ENCODE results near the gene DARS2. TPM values are rescaled to one million over a fixed set of nuclear protein-coding genes. Genes with fewer than 3 reads are reported as not detected.

DARS2 gene
- polyA plus RNA-seq, 1 donor from 2014 or later: 4.5 TPM

GRCh38 chr1:173867141-173867752 lies 42.8 kb downstream of the DARS2 start:
- peak overlapping the region; percentile 84 for H2AFZ ChIP-seq (ENCODE audit: low read depth, low read length)
- no peaks in the 10 kb centered on the region for H4K20me1 ChIP-seq (ENCODE audit: insufficient read depth)
- no peaks in the 10 kb centered on the region for H3K27me3 ChIP-seq (ENCODE audit: insufficient read depth, low read depth, low read length)
- H3K79me2 ChIP-seq (replicated peaks; ENCODE audit: insufficient read depth, low read length): peaks cover 27% of the 10 kb centered on the region
- peak overlapping the region; percentile 90 for H3K4me2 ChIP-seq (ENCODE audit: low read length)
- TF ChIP-seq SMC3 (conservative IDR thresholded peaks at IDR 0.05; ENCODE audit: poor library complexity) (no peak), TAF1 (IDR thresholded peaks at IDR 0.05; ENCODE audit: low read depth) (no peak), EP300 (conservative IDR thresholded peaks at IDR 0.05; ENCODE audit: poor library complexity, severe bottlenecking) (no peak)
- TF ChIP-seq, protein P1, sequence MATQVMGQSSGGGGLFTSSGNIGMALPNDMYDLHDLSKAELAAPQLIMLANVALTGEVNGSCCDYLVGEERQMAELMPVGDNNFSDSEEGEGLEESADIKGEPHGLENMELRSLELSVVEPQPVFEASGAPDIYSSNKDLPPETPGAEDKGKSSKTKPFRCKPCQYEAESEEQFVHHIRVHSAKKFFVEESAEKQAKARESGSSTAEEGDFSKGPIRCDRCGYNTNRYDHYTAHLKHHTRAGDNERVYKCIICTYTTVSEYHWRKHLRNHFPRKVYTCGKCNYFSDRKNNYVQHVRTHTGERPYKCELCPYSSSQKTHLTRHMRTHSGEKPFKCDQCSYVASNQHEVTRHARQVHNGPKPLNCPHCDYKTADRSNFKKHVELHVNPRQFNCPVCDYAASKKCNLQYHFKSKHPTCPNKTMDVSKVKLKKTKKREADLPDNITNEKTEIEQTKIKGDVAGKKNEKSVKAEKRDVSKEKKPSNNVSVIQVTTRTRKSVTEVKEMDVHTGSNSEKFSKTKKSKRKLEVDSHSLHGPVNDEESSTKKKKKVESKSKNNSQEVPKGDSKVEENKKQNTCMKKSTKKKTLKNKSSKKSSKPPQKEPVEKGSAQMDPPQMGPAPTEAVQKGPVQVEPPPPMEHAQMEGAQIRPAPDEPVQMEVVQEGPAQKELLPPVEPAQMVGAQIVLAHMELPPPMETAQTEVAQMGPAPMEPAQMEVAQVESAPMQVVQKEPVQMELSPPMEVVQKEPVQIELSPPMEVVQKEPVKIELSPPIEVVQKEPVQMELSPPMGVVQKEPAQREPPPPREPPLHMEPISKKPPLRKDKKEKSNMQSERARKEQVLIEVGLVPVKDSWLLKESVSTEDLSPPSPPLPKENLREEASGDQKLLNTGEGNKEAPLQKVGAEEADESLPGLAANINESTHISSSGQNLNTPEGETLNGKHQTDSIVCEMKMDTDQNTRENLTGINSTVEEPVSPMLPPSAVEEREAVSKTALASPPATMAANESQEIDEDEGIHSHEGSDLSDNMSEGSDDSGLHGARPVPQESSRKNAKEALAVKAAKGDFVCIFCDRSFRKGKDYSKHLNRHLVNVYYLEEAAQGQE (IDR thresholded peaks at IDR 0.05; ENCODE audit: borderline replicate concordance): no peak
- H3K4me3 ChIP-seq (ENCODE audit: low read length): peak overlapping the region; percentile 93
- no peaks in the 10 kb centered on the region for H3K9me3 ChIP-seq (ENCODE audit: low read length)
- H3F3A ChIP-seq (ENCODE audit: insufficient read depth, low read length, poor library complexity, severe bottlenecking): peaks cover 7% of the 10 kb centered on the region
- H3K27ac ChIP-seq (ENCODE audit: low read length): peak overlapping the region; percentile 91
- peak overlapping the region; percentile 80 for H3K9ac ChIP-seq (ENCODE audit: low read length)
- H3K36me3 ChIP-seq (ENCODE audit: insufficient read depth, low read length): peaks cover 6% of the 10 kb centered on the region
- H3K9me2 ChIP-seq (ENCODE audit: insufficient read depth, low read length): no peaks in the 10 kb centered on the region

DNA sequence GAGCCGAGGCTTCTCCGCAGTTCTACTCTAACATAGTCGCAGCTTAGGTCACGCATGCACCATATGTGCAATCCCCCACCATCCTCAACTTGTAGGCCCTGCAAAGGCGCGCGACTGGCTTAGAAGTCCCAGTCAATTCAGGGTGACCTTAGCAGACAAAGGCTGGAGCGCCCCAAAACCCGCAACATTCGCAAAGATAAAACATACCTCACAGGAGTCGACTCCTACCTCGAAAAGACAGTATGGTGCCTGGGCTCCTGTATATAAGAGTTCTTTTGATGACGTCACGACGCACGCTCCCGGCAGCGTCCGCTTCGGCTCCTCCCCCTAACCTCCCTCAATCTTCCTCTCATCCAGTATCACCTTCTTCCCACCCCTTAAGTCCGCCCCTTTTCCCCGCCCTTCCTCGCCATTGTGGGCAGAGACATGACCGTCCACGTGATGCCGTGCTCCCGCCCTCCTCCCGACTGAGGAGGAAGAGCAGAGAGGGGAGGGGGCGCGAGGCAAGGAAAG lies 43.3 kb downstream of the DARS2 start, which contains the start of gene GAS5:
TSS of gene GAS5 (minus strand) at position 237 of the 513 bp plus-strand sequence.
- H3K4me2 ChIP-seq (ENCODE audit: low read length): peak within 1 kb of the TSS; percentile 90
- TF ChIP-seq EP300 (conservative IDR thresholded peaks at IDR 0.05; ENCODE audit: poor library complexity, severe bottlenecking): no peak
- no peak for TF ChIP-seq CTCF (IDR thresholded peaks at IDR 0.05; ENCODE audit: poor library complexity, severe bottlenecking)
- TF ChIP-seq TAF1 (IDR thresholded peaks at IDR 0.05; ENCODE audit: low read depth): peak; percentile 95
- TF ChIP-seq POLR2AphosphoS5 (IDR thresholded peaks at IDR 0.05): peak; percentile 98
- TF ChIP-seq, protein P1 (IDR thresholded peaks at IDR 0.05; ENCODE audit: borderline replicate concordance): peak; percentile 90
- TF ChIP-seq EZH2 (IDR thresholded peaks at IDR 0.05; ENCODE audit: borderline replicate concordance, insufficient read depth, low read length, poor library complexity, severe bottlenecking): no peak
- TF ChIP-seq MXI1 (conservative IDR thresholded peaks at IDR 0.05; ENCODE audit: poor library complexity, severe bottlenecking): peak; percentile 96
- H3K27ac ChIP-seq (ENCODE audit: low read length): peak within 1 kb of the TSS; percentile 91
- peak within 1 kb of the TSS; percentile 84 for H2AFZ ChIP-seq (ENCODE audit: low read depth, low read length)
- peaks cover 7% of the 10 kb centered on the region for H3F3A ChIP-seq (ENCODE audit: insufficient read depth, low read length, poor library complexity, severe bottlenecking)
- peak within 1 kb of the TSS; percentile 95 for H3K9ac ChIP-seq (ENCODE audit: low read length)
- H3K9me2 ChIP-seq (ENCODE audit: insufficient read depth, low read length): no peaks in the 10 kb centered on the region
- H3K36me3 ChIP-seq (ENCODE audit: insufficient read depth, low read length): peaks cover 6% of the 10 kb centered on the region
- H4K20me1 ChIP-seq (ENCODE audit: insufficient read depth): no peaks in the 10 kb centered on the region
- no peaks in the 10 kb centered on the region for H3K27me3 ChIP-seq (ENCODE audit: insufficient read depth, low read depth, low read length)
- H3K9me3 ChIP-seq (ENCODE audit: low read length): no peaks in the 10 kb centered on the region
- H3K79me2 ChIP-seq (replicated peaks; ENCODE audit: insufficient read depth, low read length): peaks cover 27% of the 10 kb centered on the region
- H3K4me3 ChIP-seq (ENCODE audit: low read length): peak within 1 kb of the TSS; percentile 93

All from neural cell (in vitro differentiated cells).